ENCODE results near the gene MAST4.

Gene MAST4

DNA sequence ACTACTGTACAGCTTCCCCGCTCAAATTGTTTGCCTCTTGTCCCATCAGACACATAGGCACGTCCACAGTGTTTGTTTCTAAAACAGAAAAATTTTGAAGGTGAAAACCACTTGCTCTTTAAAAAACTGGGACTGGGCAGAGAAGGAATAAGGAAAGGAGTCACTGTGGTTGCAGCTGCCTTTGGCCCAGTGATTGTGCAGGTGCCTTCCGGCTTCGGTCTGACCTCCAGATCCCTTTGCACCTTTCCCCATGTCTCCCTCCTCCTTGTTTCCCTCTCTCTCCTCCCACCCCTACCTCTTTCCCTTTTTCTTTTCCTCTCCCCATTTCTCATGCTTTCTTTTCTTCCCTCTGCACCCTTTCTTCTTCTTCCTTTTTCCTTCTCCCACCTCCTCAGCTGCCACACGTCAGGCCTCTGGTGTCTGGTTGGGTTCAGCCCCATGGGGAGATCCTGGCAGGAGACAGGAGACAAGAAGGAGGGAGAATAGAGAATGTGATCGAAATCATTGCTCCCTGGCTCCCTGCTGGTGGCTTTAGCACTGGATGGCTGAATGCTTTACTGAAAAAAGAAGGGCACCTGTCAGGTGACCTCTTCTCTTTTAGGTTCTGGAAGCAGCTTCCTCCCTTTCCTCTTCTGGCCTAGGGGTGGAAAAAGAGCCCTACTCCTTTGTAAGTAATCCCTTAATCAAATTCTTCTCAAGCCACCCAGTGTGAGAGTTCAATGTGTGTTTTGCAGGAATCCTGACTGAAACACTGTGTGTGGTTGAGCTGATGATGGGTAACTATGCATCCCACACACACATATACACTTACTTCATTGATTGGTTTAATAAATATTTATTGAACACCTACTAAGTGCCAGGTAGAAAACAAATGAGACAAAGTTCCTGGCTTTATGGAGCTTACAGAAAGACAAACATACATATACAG is 267.3 kb downstream of the MAST4 start:
- Histone ChIP-seq H3K27ac (replicated peaks) (no peak overlapping the region), H3K27me3 (ENCODE audit: insufficient read depth, poor library complexity, severe bottlenecking) (no peaks in the 10 kb centered on the region), H3K4me3 (replicated peaks; ENCODE audit: insufficient read depth, low read length) (no peak overlapping the region)
- no peak for TF ChIP-seq SPI1 (IDR thresholded peaks at IDR 0.05; ENCODE audit: borderline replicate concordance, low read depth)
- no peak for TF ChIP-seq POLR2AphosphoS5 (IDR thresholded peaks at IDR 0.05; ENCODE audit: low read depth)
- no peak for DNase-seq (ENCODE audit: low read depth in 1 of 2, low spot score in 1 of 2)

GRCh38 chr5:66864240-66864884 is 268.2 kb downstream of the MAST4 start:
- TF ChIP-seq POLR2AphosphoS5 (IDR thresholded peaks at IDR 0.05; ENCODE audit: low read depth): no peak
- TF ChIP-seq, protein P1, sequence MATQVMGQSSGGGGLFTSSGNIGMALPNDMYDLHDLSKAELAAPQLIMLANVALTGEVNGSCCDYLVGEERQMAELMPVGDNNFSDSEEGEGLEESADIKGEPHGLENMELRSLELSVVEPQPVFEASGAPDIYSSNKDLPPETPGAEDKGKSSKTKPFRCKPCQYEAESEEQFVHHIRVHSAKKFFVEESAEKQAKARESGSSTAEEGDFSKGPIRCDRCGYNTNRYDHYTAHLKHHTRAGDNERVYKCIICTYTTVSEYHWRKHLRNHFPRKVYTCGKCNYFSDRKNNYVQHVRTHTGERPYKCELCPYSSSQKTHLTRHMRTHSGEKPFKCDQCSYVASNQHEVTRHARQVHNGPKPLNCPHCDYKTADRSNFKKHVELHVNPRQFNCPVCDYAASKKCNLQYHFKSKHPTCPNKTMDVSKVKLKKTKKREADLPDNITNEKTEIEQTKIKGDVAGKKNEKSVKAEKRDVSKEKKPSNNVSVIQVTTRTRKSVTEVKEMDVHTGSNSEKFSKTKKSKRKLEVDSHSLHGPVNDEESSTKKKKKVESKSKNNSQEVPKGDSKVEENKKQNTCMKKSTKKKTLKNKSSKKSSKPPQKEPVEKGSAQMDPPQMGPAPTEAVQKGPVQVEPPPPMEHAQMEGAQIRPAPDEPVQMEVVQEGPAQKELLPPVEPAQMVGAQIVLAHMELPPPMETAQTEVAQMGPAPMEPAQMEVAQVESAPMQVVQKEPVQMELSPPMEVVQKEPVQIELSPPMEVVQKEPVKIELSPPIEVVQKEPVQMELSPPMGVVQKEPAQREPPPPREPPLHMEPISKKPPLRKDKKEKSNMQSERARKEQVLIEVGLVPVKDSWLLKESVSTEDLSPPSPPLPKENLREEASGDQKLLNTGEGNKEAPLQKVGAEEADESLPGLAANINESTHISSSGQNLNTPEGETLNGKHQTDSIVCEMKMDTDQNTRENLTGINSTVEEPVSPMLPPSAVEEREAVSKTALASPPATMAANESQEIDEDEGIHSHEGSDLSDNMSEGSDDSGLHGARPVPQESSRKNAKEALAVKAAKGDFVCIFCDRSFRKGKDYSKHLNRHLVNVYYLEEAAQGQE (IDR thresholded peaks at IDR 0.05; ENCODE audit: insufficient replicate concordance, low read depth): no peak
- TF ChIP-seq GABPA (IDR thresholded peaks at IDR 0.05; ENCODE audit: low read depth): no peak
- TF ChIP-seq SPI1 (IDR thresholded peaks at IDR 0.05; ENCODE audit: borderline replicate concordance, low read depth): no peak
- TF ChIP-seq CTCF (IDR thresholded peaks at IDR 0.05; ENCODE audit: insufficient read depth, low read length): no peak
- Histone ChIP-seq H3K27ac (replicated peaks) (no peak overlapping the region), H3K27me3 (ENCODE audit: insufficient read depth, poor library complexity, severe bottlenecking) (no peaks in the 10 kb centered on the region), H3K4me3 (replicated peaks; ENCODE audit: insufficient read depth, low read length) (no peak overlapping the region)
- no peak for DNase-seq (ENCODE audit: low read depth in 1 of 2, low spot score in 1 of 2)

DNA sequence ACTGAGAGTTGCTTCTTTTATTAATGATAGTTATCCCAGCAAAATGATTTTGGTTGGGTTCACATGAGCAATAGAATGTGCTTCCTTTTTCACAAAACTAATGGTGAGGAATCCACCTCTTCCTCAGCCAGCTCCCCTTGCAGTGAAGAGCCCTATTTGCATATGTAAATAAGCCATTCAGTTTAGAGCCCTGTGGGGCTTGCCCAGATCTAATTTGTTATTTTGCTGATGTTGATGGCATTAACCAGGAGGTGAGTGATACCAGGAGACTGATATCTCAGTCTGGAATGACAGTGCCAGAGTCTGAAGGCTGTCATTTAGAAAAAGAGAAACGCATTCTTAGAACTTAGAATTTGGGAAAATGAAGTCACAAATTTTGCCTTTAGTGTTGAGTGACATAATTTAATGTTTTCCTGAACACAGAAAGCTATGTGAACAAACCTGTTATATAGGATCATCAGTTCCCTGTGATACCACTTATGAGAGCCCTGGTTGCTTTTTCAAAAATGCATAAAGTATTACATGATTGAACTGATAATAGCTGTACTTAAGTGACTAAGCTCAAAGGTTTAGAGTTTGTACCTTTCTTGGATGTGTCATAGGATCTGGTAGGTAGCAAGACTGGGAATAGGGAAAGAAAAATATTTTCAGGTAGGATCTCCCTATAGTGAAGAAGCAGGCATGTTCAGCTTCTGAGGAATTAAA is 271.6 kb downstream of the MAST4 start:
- Histone ChIP-seq H3K27ac (replicated peaks) (no peak overlapping the region), H3K4me3 (replicated peaks; ENCODE audit: insufficient read depth, low read length) (no peak overlapping the region), H3K27me3 (ENCODE audit: insufficient read depth, poor library complexity, severe bottlenecking) (no peaks in the 10 kb centered on the region)
- DNase-seq (ENCODE audit: low read depth in 1 of 2, low spot score in 1 of 2): no peak
- TF ChIP-seq CTCF (IDR thresholded peaks at IDR 0.05; ENCODE audit: insufficient read depth, low read length) (no peak), POLR2AphosphoS5 (IDR thresholded peaks at IDR 0.05; ENCODE audit: low read depth) (no peak), GABPA (IDR thresholded peaks at IDR 0.05; ENCODE audit: low read depth) (no peak), SPI1 (IDR thresholded peaks at IDR 0.05; ENCODE audit: borderline replicate concordance, low read depth) (no peak)
- TF ChIP-seq, protein P1 (IDR thresholded peaks at IDR 0.05; ENCODE audit: insufficient replicate concordance, low read depth): no peak

- no peaks in the 10 kb centered on the region for H3K27me3 ChIP-seq (ENCODE audit: insufficient read depth, poor library complexity, severe bottlenecking)
- no peak overlapping the region for H3K4me3 ChIP-seq (replicated peaks; ENCODE audit: insufficient read depth, low read length)
- DNase-seq (ENCODE audit: low read depth in 1 of 2, low spot score in 1 of 2): no peak
- TF ChIP-seq CTCF (IDR thresholded peaks at IDR 0.05; ENCODE audit: insufficient read depth, low read length): no peak
- TF ChIP-seq POLR2AphosphoS5 (IDR thresholded peaks at IDR 0.05; ENCODE audit: low read depth): no peak
- TF ChIP-seq, protein P1 (IDR thresholded peaks at IDR 0.05; ENCODE audit: insufficient replicate concordance, low read depth): no peak
- no peak for TF ChIP-seq SPI1 (IDR thresholded peaks at IDR 0.05; ENCODE audit: borderline replicate concordance, low read depth)
- no peak for TF ChIP-seq GABPA (IDR thresholded peaks at IDR 0.05; ENCODE audit: low read depth)
- H3K27ac ChIP-seq (replicated peaks): no peak overlapping the region
These were observed 273.2 kb downstream of the MAST4 start for GRCh38 chr5:66869347-66869746.
